GM20000 (cell line): ENCODE measurements around the gene CLCN6.

Experiments used
- DNase-seq: peaks from one replicate; pipeline ENCODE4 v3.0.0; 2012; ENCODE audit warnings: low spot score
- TF ChIP-seq, protein P1 (sequence below): IDR thresholded peaks from 2 replicates; pipeline ENCODE4 v1.5.1; 2012; ENCODE audit warnings: mild to moderate bottlenecking, control low read depth; ENCODE audit errors: extremely low read depth, missing control alignments

Gene CLCN6

DNA sequence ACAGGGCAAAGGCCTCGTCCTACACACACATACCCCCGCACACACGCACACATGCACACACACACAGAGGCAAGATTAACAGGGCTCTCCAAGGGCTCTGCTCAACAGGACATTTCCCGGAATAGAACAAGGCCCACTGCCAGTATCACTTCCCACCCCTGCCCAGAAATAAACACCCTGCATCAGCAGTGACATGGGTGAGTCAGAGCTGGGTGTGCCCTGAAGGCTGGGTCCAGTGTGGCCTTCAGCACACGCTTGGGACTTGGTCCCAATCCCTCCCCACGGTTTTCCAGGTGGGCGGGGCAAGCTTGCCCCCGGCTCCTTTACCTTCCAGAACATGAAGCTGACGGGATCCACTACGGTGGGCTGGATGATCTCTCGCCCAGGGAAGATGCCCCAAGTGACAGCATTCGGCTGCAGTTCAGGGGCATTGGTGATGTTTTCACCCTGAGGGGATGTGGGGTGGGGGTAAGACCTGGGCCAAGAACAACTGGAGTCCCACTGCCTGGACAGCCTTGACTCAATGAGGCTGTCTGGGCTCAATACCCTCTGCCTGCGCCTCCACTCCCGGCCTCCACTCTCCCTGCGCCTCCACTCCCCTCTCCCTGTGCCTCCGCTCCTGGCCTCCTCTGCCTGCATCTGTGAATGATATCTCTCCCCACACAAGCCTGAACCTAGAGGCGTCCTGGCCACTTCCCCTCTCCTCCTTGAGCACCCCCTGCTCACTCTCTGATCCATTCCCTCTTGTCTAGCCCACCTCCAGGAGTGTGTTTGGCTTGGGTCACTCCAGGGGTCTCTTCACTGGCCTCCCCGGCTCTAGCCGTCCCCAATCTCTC is 14.9 kb upstream of the CLCN6 start:
- no peak for DNase-seq
- TF ChIP-seq, protein P1, sequence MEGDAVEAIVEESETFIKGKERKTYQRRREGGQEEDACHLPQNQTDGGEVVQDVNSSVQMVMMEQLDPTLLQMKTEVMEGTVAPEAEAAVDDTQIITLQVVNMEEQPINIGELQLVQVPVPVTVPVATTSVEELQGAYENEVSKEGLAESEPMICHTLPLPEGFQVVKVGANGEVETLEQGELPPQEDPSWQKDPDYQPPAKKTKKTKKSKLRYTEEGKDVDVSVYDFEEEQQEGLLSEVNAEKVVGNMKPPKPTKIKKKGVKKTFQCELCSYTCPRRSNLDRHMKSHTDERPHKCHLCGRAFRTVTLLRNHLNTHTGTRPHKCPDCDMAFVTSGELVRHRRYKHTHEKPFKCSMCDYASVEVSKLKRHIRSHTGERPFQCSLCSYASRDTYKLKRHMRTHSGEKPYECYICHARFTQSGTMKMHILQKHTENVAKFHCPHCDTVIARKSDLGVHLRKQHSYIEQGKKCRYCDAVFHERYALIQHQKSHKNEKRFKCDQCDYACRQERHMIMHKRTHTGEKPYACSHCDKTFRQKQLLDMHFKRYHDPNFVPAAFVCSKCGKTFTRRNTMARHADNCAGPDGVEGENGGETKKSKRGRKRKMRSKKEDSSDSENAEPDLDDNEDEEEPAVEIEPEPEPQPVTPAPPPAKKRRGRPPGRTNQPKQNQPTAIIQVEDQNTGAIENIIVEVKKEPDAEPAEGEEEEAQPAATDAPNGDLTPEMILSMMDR = no peak

GRCh38 chr1:11792106-11792505 is 13.9 kb upstream of the CLCN6 start:
- no peak for DNase-seq
- TF ChIP-seq, protein P1 = no peak

DNA sequence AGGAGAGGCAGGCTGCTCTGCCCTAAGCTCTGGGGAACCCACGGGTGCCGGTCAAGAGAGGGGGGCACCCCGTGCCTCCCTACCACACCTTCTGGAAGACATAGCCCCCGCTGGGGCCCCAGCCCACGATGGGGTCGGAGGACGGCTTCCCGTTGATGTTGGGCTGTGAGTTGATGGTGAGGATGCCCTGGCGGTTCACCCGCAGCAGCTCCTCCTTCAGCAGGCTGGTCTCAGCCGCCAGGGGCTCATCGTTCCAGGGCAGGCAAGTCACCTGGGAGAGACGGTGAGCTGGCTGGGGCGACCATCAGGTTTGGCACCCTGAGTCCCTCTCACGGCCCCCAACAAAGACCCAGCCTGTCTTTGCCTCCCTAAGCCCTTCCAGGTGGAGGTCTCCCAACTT is 12.2 kb upstream of the CLCN6 start:
- TF ChIP-seq, protein P1 = no peak
- DNase-seq = no peak

DNA sequence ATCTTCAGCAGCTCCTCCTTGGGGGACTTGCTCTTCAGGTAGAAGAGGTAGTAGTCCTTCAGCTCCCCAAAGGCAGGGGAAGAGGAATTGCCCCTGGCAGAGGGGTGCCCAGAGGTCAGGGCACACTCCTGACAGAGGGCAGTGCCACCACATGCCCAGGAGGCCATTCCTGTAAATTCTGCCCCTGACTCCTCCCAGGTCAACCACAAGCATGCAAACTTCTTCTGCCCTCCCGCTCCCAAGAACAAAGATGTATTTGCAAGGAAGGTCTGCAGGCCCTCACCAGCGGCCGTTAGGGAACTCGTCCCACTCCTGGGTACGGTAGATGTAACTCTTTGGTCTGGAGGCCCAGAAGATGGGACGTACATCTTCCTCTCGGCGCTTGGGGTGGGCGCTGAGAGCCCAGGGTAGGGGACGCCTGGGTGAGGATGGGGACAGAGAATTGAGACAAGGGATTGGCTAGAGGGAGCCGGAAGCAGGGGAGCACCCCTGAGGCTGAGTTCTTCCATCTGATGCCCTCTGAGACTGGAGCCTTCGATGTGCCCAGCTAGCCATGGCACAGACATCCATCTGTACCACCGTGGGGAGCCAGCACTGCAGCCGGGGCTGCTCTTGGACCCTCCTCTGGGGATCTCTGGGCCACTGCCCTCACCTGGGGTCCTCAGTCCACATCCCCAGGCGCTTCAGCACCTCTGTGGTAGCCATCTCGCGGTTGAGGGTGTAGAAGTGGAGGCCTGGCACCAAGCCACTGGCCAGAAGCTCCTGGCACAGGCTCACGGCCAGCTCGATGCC is 11.3 kb upstream of the CLCN6 start:
- DNase-seq = no peak
- TF ChIP-seq, protein P1 = no peak

DNA sequence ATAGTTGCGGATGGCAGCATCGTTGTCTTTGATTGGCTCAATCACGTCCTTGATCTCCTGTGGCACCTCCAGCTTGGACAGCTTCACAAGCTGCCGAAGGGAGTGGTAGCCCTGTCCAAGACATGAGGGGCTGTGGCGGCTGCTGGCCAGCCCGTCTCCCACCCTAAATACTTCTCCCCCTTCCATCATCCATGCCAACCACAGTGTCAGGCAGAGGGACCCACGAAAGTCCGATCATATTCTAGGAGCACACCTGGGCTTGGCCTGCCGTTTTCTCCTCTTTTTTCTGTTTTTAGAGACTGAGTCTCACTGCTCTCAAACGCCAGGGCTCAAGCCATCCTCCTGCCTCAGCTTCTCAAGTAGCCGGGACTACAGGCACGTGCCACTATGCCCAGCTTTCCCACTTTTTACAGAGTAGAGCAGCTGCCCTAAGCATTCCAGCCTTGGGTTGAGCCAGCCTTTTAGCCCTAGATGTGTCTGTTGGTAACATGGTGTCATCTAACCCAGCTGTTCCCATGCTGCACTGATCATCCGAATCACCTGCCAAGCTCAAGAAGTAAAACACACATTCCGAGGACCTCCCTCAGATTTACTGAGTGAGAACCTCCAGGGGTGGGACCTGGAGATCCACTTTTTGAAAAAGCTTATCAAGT is 10.6 kb upstream of the CLCN6 start:
- no peak for DNase-seq
- TF ChIP-seq, protein P1 = no peak

GRCh38 chr1:11796036-11796828 is 9.8 kb upstream of the CLCN6 start:
- DNase-seq = no peak
- TF ChIP-seq, protein P1 = no peak
